HuH-7.5 (cell line): ENCODE measurements around the gene KAT2A.
"Not testable (repeated sequence)": the region's sequence is repeated elsewhere in the genome, so short reads cannot be mapped to it uniquely, and the experiment has no call there.

Experiments used
- DNase-seq: peaks from one replicate; pipeline ENCODE4 v3.0.0; 2011; ENCODE audit warnings: low spot score

The KAT2A gene

DNA sequence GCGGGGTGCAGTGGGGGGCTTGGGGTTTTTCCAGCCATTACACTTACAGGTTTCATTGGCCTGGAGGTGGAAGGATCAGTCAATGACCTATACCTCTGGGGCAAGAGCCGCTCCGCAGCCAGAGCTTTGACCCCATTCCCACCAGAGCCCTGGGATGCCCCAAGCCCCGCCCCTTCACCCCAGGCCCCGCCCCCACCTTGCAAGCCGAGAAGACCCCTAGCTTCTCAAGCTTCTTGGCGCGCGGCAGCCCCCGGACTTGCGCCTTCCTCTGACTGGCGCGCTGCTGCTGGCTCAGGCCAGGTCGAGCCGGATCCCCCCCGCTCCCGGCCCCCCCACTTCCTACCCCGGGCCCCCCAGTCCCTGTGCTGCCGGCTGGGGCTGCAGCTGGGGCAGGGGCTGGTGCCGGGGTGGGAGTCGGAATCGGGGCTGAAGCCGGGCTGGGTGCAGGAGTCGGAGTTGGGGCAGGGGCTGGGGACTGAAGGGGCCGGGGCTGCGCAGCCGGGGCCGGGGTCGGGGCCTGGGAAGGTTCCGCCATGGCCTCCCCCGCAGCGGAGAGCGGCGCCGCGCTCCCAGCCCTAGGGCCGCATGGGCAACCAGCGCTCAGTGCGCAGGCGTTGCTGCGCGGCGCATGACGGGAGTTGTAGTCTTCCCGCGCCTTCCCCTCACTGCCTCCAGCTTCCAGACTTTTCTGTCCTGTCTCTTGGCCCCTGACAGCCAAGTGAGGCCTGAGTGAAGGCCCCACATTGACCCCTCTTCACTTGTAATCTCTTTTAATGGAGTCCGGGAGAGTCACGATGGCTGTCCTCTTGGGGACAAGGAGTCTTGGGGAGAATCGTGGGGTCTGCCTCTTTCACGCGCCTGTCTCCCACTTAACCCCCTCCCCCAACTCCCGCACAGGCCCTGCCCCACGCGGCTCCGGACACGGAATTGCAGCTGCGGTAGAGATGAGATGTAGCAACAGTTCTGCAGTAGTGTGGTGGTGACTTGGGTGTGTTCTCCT, at the start of gene KAT2A:
TSS of gene KAT2A (minus strand) at position 598 of the 1,000 bp plus-strand sequence. CDS start at position 535, 63 bp downstream.
- DNase-seq = peak; percentile 96

DNA sequence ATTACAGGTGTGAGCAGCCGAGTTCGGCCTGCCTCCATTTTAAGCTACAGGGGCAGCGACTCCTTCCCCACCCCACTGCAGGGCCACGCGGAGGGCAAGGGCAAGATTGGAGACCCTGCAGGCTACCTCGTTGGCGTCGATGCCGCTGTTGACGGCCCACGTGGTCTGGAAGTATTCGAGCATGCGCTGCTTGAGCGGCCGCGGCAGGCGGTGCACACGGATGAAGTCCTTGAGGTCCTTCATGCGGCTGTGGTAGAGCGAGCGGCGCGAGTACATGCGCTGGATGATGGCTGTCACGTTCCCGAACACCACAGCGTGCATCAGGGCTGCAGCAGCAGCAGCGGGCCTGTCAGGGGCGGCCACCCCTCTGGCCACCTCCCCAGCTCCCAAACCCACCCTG, 48.2 kb upstream of the KAT2A start:
- DNase-seq = no peak

DNA sequence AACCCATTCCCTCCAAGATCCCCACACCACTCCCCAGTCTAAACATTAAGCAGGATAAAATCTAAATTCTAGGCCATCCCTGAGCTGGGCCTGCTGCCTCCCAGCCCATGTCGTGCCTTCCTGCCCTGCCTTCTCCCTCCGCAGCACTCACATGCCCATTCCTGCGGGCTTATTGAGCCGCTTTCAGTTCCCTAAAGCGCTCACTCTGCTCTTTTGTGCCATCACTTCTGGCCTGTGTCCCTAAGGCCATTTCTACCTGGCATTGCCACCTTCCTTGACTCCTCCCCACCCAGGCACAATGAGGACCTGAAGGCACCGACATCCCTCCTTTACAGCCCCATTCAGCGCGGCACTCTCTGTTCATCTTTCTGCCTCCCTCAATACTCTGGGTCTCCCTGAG, 46.6 kb upstream of the KAT2A start:
- DNase-seq = no peak

DNA sequence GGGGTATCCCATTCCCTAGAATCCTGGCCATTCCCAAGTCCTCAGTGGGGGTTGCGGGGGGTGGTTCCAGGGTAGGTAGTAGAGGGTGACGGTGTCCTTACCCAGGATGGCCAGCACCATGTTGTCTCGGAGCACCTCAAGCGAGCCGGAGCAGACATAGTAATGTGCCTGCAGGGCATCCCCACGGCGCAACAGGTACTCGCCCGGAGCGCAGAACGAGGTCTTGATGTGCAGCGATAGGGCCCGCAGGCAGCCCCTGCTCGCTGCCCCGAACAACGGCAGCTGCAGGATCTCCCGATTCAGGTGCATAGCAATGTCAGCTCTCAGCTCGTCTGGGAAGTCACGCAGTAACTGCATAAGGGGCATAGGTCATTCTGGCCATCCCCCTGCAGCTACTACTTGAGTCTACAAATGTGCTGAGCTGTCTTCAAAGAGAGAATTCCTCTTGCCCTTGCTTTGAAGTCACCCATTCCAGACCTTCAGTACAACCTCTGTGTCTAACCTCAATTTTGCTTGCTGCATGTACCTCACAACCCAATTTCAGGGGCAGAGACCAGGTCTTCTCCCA, 45.1 kb upstream of the KAT2A start:
- DNase-seq = no peak

DNA sequence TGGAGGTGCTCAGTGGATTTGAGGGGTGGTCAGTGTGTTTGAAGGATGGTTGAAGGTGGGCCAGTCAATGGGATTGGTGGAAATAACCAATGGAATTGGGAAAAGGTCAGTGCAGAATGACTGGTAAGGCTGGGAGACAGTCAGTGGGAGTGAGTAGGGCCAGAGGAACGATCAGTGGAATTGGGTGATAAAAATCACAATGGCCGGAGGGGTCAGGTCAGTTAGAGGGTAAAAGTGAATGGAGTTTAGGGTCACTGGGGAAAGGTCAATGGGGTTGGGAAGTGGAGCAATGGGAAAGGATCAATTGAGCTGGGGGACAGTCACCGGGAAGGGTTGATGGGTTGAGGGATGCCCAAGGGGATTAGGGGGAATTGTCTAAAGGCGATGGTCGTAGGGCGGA, 44.6 kb upstream of the KAT2A start:
- no peak for DNase-seq

DNA sequence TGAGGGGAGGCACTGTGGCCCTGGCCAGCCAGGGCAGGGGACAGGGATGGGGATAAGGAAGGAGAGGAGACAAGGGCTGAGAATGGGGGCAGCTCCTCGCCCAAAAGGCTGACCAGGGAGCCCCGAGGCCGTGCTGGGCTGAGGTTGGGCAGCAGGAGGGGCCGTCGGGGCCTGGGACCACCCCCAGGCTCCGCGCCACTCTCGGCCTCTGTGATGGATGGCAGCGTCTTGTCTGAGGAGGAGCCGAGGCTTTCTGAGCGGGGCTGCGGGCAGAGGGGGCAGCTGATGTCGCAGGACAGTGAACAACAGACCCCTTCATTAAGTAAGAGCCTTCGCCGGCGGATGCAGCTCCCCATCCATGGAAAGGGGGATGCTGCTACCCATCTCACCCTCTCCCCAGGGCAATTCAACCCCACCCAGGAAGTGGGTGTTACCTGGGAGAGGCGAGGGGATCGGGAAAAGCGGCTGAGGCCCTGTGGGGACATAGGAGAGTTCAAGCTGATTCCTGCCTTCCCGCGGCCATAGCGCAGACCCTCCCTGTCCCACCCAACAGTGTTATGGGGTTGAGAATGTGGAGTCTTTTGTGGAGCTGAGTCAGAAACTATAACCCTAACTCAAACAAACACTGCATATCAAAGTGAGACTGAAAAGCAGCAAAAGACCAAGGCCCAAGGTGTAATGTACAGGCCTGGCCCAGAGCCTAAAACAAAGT, 42.7 kb upstream of the KAT2A start:
- DNase-seq = no peak

DNA sequence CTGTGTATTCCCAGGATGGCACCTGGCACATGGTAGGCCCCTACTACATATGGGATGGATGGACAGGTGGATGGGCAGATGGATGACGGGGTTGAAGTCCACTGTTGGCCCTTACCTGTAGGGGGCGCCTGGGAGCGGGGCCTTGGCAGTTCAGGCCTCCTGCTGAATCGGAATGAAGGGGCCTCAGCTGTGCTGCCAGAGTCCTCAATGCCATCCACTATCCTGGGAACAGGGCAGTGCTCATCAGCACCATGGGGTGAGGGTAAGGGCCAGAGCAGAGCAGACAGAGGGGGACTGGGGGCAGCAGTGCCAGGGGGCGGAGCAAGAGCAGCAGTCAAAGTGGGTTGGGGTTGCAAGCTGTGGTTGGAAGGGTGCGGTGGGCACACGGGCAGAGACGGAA, 41.9 kb upstream of the KAT2A start:
- DNase-seq = no peak

DNA sequence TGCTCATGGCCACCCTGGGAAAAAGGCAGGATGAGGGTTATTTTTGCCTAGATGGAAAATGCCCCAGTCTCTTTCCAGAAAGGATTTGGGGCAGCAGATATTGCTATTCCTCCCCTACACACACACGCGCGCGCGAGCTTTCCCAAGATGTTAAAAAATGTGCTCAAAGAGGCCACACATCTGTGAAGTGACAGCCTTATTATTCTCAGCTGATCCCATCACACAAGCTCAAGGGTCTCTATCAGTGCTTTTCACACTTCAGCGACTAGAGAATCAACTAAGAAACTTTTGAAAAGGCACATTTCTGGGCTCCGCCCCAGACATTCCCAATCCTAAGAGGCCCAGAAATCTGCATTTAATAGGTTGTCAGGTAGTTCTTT, 39.4 kb upstream of the KAT2A start:
- DNase-seq = no peak

DNA sequence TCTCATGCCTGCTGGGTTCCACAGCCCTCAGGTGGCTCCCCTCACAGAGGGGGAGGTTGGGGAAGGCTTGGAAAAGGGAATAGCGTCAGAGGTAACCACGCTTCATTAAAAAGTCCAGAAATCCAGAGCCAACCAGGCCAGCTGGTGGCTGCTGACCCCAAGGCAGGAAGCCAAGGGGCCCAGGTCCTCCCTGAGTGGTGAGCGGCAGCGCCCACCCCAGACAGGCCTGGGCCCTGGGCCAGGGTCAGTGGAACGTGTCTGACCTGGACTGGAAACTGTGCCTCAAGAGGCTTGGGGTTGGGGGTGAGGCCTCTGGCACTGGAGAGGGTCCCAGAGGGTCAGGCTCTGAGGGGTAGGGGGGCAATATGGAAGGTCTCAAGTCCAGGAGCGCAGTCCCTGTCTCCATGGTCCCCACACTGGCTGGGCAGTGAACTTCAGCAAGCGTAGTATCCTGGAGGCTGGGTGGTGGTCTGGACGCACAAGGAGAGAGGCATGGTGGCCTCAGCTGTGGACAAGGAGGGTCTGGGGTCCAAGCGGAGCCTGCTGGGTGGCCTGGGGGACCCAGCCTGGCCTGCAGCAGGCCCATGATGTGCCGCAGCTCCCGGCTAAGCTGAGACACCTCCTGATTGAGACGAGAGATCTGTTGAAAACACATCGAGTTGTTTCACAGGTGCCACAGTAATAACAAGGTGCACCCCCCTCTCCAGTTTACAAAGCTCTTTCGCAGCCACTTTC, 38.8 kb upstream of the KAT2A start:
- no peak for DNase-seq

DNA sequence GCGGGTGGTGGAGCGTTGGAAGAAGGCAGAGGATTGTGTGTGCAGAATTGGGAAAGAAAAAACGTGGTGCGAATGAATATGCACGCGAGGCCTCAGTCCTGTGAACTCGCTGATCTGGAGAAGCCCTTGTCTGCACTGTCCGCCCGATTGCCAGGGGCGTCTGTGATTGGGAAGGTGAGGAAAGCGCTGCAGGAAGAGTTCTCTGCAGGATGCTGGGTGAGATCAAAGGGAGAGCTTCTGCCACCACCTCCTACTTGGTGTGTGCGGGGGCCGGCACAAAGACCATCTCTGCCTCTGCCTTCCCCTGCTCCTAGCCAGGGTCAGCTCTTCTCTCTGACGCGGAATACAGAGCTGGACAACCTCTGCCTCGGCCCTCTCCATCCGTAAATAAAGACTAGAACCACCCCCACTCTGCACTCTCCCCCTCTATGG, 34.5 kb upstream of the KAT2A start:
- no peak for DNase-seq

DNA sequence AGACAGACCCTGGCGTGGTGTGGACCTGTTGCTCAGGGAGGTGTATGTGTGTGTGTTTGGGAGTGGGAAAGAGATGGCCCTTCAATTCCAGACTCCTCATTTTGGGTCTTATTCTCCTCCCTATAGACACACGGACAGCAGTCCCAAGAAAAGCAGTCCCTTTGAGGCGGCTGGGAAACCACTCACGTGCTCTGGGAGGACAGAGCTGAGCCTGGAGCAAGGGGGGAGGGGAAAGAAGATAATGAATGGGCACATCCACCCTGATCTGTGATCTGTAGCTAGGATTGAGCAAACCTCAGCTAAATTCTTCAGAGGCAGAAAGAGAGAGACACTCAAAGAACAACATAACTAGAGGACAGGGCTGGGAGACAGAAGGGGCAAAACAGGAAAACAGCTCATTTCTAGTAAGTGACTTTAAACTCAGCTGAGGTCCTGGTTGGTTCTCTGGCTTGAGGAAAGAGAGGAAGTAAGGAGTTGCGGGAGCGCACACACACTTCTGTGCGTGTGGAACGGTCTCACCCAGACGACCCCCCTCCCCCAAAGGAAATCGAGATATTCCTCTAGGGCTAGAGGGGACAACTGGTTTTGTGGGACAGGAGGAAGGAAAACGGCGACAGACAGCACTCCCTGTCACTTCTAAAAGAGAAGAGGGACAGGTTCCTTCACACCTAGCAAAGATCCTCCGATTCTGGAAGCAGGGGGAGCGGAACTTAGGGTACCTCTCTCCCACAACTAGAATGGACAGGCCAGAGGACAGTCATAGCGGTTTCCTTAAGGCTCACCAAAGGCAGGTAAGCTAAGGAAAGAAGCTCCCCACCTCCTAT, 33.0 kb upstream of the KAT2A start:
- no peak for DNase-seq

DNA sequence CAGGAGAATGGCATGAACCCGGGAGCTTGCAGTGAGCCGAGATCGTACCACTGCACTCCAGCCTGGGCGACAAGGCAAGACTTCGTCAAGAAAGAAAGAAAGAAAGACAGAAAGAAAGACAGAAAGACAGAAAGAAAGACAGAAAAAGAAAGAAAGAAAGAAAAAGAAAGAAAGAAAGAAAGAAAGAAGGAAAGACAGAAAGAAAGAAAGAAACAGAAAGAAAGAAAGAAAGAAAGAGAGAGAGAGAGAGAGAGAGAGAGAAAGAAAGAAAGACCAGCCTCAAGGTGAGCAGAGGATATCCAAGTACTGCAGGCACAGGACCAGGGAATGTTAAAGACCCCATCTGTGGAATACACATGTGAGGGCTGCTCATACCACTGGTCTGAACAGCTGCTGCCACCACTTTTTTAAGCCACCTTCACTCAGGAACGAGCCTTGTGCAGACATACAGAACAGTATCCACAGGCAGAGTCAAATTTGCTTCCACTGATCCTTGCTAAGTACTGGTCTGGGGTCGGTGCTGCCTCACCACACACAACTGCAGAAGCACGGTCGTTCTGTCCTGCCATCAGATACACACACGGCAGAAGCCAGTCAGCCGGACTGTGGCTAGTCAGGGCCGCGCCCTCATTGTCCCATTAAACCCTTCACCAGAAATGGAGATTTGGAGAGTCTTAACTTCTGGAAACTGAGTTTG, 25.9 kb upstream of the KAT2A start:
- DNase-seq = no peak

DNA sequence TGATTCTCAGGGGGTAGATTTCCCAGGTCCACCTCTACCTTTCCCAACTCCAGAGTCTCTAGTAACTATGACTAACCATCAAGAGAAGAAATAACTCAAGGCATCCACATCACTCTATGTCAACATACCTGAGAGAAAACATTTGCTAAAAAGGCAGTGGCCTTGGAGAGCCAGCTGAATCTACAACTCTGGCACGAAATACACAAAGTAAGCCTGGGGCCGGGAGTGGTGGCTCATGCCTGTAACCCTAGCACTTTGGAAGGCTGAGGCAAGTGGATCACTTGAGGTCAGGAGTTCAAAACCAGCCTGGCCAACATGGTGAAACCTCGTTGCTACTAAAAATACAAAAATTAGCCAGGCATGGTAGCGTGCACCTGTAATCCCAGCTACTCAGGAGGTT, 22.0 kb upstream of the KAT2A start:
- not testable (repeated sequence) for DNase-seq

DNA sequence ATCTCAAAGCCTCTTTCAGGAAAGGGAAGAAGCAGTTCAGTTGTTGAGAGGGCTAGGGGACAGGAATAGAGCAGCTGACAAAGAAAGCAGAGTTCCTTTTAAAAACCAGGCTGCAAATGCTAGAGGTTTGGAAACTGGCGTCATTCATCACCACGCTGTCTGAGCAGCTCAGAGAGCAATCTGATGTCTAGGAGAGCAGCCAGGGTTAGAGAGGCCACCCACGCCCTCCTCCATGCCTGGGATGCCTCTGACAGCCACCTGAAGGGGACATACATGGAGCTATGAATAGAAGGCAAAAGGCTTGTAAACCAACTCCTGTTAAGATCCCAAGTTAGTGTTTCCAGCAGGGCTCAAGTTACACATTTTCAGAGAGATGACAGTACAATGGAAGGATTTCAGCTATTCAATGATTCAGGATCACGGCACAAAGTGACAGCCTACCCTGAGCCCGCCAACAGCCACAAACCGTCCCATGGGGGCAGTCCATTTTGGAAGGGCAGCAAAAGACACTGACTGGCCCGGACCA, 21.3 kb upstream of the KAT2A start:
- no peak for DNase-seq

DNA sequence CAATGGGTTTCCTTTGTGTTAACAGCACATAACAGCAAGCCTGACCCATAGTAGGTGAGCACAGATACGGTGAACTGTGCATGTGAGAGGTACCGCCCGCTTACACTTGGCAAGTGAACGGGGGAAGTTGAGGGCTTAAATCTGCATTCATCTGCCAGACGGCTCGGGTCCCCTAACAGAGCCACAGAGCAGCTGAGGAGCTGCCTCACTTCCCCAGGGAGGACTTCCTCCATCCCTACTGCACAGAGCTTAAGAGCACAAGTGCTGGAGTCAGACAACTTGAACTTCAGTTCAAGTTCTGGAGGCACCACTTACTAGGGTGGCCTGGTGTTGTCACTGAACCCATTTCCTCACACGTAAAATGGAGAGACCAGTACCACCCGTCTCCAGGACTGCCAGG, 20.2 kb upstream of the KAT2A start:
- DNase-seq = no peak

DNA sequence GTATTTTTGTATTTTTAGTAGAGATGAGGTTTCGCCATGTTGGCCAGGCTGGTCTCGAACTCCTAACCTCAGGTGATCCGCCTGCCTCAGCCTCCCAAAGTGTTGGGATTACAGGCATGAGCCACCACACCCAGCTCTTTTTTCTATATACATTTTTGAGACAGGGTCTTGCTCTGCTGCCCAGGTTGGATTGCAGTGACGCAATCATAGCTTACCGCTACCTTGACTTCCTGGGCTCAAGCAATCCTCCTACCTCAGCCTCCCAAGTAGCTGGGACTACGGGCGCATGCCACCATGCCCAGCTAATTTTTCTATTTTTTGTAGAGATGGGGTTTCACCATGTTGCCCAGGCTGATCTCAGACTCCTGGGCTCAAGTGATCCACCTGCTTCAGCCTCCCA, 19.5 kb upstream of the KAT2A start:
- DNase-seq = not testable (repeated sequence)

DNA sequence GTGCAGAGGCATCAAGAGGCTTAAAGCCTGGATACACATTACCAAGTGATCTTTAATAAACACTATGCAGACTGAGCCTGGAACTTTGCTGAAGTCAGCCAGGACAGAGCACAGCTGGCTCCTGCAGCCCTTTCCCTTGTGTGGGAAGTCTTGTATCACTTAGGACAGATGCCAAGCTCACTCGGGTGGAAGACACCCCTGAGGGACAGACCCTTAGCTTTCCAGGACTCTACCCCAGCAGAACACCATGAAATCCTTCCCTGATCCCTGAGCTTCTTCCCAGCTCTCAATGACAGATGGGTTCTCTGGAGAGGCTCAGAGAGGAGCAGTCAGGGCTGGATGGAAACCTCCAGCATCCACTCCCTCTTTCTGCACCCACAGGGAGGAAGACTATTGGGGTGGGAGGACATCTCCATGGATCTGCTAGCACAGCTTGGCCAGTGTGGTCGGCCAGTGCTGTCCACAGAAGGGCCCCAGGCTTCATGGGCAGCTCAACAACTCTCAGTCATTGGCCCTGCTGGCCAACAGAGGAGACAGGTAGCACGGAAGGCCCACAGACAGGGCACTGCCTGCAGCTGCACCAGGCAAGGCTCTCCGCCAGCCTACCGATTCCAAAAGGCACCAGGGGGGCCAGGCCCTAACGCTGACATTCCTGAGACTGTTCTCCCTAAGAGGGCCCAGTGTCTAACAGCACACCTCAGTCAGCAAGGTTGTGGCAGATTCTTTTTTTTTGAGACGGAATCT, 17.8 kb upstream of the KAT2A start:
- no peak for DNase-seq

DNA sequence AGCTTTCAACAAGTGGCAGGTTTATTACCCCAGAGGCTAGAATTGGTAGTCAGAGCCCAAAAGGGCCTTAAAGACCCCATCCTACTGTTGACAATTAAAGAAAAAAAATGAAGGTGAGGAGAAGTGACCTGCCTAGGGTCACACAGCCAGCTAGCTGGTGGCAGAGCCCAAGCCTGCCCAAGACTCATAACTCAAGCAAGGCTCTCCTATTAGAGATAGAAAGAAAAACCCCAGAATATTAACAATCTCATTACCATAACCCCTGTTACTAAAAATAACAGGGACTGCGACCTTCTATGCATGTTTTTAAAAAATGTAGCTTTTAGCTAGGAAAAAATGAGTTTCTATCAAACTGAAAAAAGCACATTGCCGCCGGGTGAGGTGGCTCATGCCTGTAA, 15.5 kb upstream of the KAT2A start:
- no peak for DNase-seq
